GM23338 (cell line): Measurements from ENCODE around the gene FAM9C. TPM values are rescaled to one million over a fixed set of nuclear protein-coding genes. Genes with fewer than 3 reads are reported as not detected.

ENCODE experiments used
- ATAC-seq: fragments of 200-7000 bp; cut with Tn5 transposase; 3 replicates; pipeline ENCODE4 v1.9.1; 2020
- DNase-seq: peaks from one replicate; pipeline ENCODE4 v3.0.0-alpha.2; 2015; ENCODE audit warnings: low spot score
- H2AFZ ChIP-seq: fragments of 200-600 bp; sonication (generic); 2 replicates; pipeline ENCODE4 v1.8.0; 2016; ENCODE audit warnings: antibody characterized with exemption, mild to moderate bottlenecking, moderate library complexity
- H3F3A ChIP-seq: fragments of 200-600 bp; sonication (generic); replicated peaks from 2 replicates; pipeline ENCODE4 v1.8.0; 2017; ENCODE audit warnings: antibody characterized with exemption, mixed run types, low read depth
- H3K27ac ChIP-seq: fragments of 200-600 bp; sonication (generic); 2 replicates; pipeline ENCODE4 v1.6.1; 2016; ENCODE audit warnings: low read depth
- H3K27me3 ChIP-seq: fragments of 200-600 bp; sonication (generic); 2 replicates; pipeline ENCODE4 v1.8.0; 2016; ENCODE audit warnings: mild to moderate bottlenecking, mixed run types, moderate library complexity; ENCODE audit not compliant: insufficient read depth
- H3K36me3 ChIP-seq: fragments of 200-600 bp; sonication (generic); 2 replicates; pipeline ENCODE4 v1.8.0; 2016; ENCODE audit warnings: mild to moderate bottlenecking; ENCODE audit not compliant: insufficient read depth
- H3K4me1 ChIP-seq: fragments of 200-600 bp; sonication (generic); 2 replicates; pipeline ENCODE4 v1.8.0; 2016; ENCODE audit warnings: mild to moderate bottlenecking, moderate library complexity; ENCODE audit not compliant: insufficient read depth
- H3K4me2 ChIP-seq: fragments of 200-600 bp; sonication (generic); 2 replicates; pipeline ENCODE4 v1.7.1; 2017; ENCODE audit warnings: mixed run types
- H3K4me3 ChIP-seq: fragments of 200-600 bp; sonication (generic); 2 replicates; pipeline ENCODE4 v1.6.1; 2016; ENCODE audit warnings: mixed run types
- H3K79me2 ChIP-seq: fragments of 200-600 bp; sonication (generic); replicated peaks from 2 replicates; pipeline ENCODE4 v1.8.0; 2017; ENCODE audit warnings: mild to moderate bottlenecking; ENCODE audit not compliant: insufficient read depth
- H3K9me2 ChIP-seq: fragments of 200-600 bp; sonication (generic); 2 replicates; pipeline ENCODE4 v1.8.0; 2017; ENCODE audit not compliant: insufficient read depth
- H4K20me1 ChIP-seq: fragments of 200-600 bp; sonication (generic); replicated peaks from 2 replicates; pipeline ENCODE4 v1.8.0; 2017; ENCODE audit warnings: mild to moderate bottlenecking; ENCODE audit not compliant: insufficient read depth
- H3K27ac Mint-ChIP-seq: 2 replicates; pipeline ENCODE4 v1.8.0; 2020; ENCODE audit warnings: inconsistent platforms, mild to moderate bottlenecking, moderate library complexity, mixed read lengths
- H3K27me3 Mint-ChIP-seq: 3 replicates; pipeline ENCODE4 v1.8.0; 2022; ENCODE audit warnings: low read depth, mild to moderate bottlenecking, moderate library complexity, mixed read lengths, inconsistent platforms; ENCODE audit not compliant: insufficient read depth, poor library complexity
- H3K36me3 Mint-ChIP-seq: 3 replicates; pipeline ENCODE4 v1.8.0; 2021; ENCODE audit warnings: low read depth, mild to moderate bottlenecking, inconsistent platforms, moderate library complexity, mixed read lengths
- H3K4me1 Mint-ChIP-seq: 3 replicates; pipeline ENCODE4 v1.8.0; 2020; ENCODE audit warnings: mild to moderate bottlenecking, inconsistent platforms, mixed read lengths
- H3K4me3 Mint-ChIP-seq: 3 replicates; pipeline ENCODE4 v1.8.0; 2021; ENCODE audit warnings: moderate library complexity, mild to moderate bottlenecking, inconsistent platforms, mixed read lengths
- H3K9me3 Mint-ChIP-seq: 3 replicates; pipeline ENCODE4 v1.8.0; 2020; ENCODE audit warnings: moderate library complexity, mild to moderate bottlenecking, inconsistent platforms, mixed read lengths
- CREB1 ChIP-seq: fragments of 250-450 bp; sonication (Bioruptor Pico); IDR thresholded peaks from 2 replicates; pipeline ENCODE4 v1.5.0; 2020; ENCODE audit warnings: low read depth, mild to moderate bottlenecking, moderate library complexity
- EZH2 ChIP-seq: fragments of 200-600 bp; sonication (generic); IDR thresholded peaks from one replicate; pipeline ENCODE4 v1.8.0; 2017; ENCODE audit warnings: antibody characterized with exemption, mild to moderate bottlenecking, low read depth; ENCODE audit not compliant: unreplicated experiment
- EZH2phosphoT487 ChIP-seq: fragments of 200-600 bp; sonication (generic); IDR thresholded peaks from one replicate; pipeline ENCODE4 v1.8.1; 2018; ENCODE audit warnings: antibody characterized with exemption; ENCODE audit not compliant: unreplicated experiment
- JUNB ChIP-seq: IDR thresholded peaks from one replicate; pipeline ENCODE4 v1.6.1; 2016; ENCODE audit warnings: antibody characterized with exemption; ENCODE audit not compliant: unreplicated experiment
- NANOG ChIP-seq: IDR thresholded peaks from 2 replicates; pipeline ENCODE4 v1.6.1; 2016; ENCODE audit warnings: antibody characterized with exemption, borderline replicate concordance
- POLR2AphosphoS5 ChIP-seq: IDR thresholded peaks from 2 replicates; pipeline ENCODE4 v1.6.1; 2016; ENCODE audit warnings: antibody characterized with exemption, low read depth
- STAT1 ChIP-seq: IDR thresholded peaks from one replicate; pipeline ENCODE4 v1.6.1; 2016; ENCODE audit warnings: antibody characterized with exemption; ENCODE audit not compliant: unreplicated experiment
- ZNF114 ChIP-seq: fragments of 250-450 bp; sonication (Bioruptor Pico); IDR thresholded peaks from 2 replicates; pipeline ENCODE4 v1.5.0; 2020; ENCODE audit warnings: mild to moderate bottlenecking, moderate library complexity
- ZNF331 ChIP-seq: fragments of 250-450 bp; sonication (Bioruptor Pico); IDR thresholded peaks from 2 replicates; pipeline ENCODE4 v1.5.0; 2020; ENCODE audit warnings: low read depth, mild to moderate bottlenecking, moderate library complexity
- polyA plus RNA-seq: library from polyadenylated mRNA; unstranded; fragments of >200 nt; fragmentation: Nextera tagmentation; extraction: Ambion mirVana; gene quantifications from 2 replicates; pipeline ENCODE4 v1.2.1, GENCODE V29; 2016
- total RNA-seq: library from RNA; depleted of rRNA; stranded (reverse); fragments of >200 nt; shearing (Covaris generic); gene quantifications from 2 replicates; pipeline ENCODE4 v1.2.3, GENCODE V29; 2014
- TF ChIP-seq, protein P1 (sequence below): IDR thresholded peaks from one replicate; pipeline ENCODE4 v1.6.1; 2018; ENCODE audit warnings: antibody characterized with exemption; ENCODE audit not compliant: unreplicated experiment
- TF ChIP-seq, protein P2 (sequence below), 2 experiments: fragments of 200-600 bp in 1 of 2; sonication (generic) in 1 of 2; conservative IDR thresholded peaks; 2 replicates each; pipeline versions ENCODE4 v1.5.1 to v1.6.1; 2016 to 2017; ENCODE audit warnings: antibody characterized with exemption in 2 of 2, low read depth in 2 of 2, mild to moderate bottlenecking in 2 of 2, moderate library complexity in 1 of 2
- TF ChIP-seq, protein P3 (sequence below): IDR thresholded peaks from 2 replicates; pipeline ENCODE4 v1.6.1; 2016; ENCODE audit warnings: antibody characterized with exemption
- TF ChIP-seq, protein P4 (sequence below): fragments of 250-450 bp; sonication (Bioruptor Pico); IDR thresholded peaks from 2 replicates; pipeline ENCODE4 v1.5.0; 2020; ENCODE audit warnings: mild to moderate bottlenecking, moderate library complexity

Gene FAM9C
- total and polyA plus RNA-seq, 2 experiments from 2014 or later = 0.08 TPM; not detected in 1

DNA sequence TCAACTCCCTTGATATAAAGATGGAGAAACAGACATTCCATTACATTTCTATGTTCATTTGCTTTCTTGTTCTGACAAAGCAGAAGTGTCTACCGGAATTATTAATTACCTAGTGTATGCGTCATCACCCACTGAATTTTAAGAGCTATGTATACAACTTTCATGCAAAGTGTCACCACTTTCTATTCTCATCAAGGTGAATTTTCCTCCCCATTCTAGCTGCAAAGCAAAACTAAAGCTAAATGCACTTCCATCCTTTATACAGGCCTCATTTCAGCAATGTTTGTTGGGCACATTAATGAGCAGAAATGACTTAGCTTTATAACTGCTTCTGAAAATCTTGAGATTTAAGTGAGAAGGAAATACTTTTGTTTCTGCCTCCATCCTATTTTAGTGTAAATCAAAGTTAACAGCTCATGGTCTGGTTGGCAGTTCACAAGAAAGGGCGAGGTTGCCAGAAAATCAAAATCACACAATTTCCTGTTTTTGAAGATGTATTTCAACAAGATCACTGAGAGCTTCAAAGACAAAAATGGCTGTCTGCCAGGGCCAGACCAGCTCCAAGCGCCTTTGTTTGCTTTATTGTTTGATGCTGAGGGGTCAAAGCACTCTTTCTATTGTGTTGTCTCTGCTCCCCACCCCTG, 7.2 kb upstream of the FAM9C start:
- Mint-ChIP-seq H3K4me1 (no peaks in the 10 kb centered on the region), H3K36me3 (no peaks in the 10 kb centered on the region), H3K9me3 (peaks cover 5% of the 10 kb centered on the region; the same call in 2 of the 3 replicates), H3K4me3 (no peak overlapping the region), H3K27ac (no peak overlapping the region), H3K27me3 (no peaks in the 10 kb centered on the region)
- Histone ChIP-seq H3K36me3 (no peaks in the 10 kb centered on the region), H3K4me1 (no peaks in the 10 kb centered on the region), H3K4me2 (no peak overlapping the region), H3K9me2 (no peaks in the 10 kb centered on the region), H3F3A (no peaks in the 10 kb centered on the region), H3K4me3 (no peak overlapping the region), H4K20me1 (no peaks in the 10 kb centered on the region), H3K27ac (no peak overlapping the region), H3K79me2 (no peaks in the 10 kb centered on the region), H3K27me3 (no peaks in the 10 kb centered on the region), H2AFZ (no peak overlapping the region)
- DNase-seq = no peak
- no peak for TF ChIP-seq POLR2AphosphoS5
- TF ChIP-seq, protein P1, sequence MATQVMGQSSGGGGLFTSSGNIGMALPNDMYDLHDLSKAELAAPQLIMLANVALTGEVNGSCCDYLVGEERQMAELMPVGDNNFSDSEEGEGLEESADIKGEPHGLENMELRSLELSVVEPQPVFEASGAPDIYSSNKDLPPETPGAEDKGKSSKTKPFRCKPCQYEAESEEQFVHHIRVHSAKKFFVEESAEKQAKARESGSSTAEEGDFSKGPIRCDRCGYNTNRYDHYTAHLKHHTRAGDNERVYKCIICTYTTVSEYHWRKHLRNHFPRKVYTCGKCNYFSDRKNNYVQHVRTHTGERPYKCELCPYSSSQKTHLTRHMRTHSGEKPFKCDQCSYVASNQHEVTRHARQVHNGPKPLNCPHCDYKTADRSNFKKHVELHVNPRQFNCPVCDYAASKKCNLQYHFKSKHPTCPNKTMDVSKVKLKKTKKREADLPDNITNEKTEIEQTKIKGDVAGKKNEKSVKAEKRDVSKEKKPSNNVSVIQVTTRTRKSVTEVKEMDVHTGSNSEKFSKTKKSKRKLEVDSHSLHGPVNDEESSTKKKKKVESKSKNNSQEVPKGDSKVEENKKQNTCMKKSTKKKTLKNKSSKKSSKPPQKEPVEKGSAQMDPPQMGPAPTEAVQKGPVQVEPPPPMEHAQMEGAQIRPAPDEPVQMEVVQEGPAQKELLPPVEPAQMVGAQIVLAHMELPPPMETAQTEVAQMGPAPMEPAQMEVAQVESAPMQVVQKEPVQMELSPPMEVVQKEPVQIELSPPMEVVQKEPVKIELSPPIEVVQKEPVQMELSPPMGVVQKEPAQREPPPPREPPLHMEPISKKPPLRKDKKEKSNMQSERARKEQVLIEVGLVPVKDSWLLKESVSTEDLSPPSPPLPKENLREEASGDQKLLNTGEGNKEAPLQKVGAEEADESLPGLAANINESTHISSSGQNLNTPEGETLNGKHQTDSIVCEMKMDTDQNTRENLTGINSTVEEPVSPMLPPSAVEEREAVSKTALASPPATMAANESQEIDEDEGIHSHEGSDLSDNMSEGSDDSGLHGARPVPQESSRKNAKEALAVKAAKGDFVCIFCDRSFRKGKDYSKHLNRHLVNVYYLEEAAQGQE = no peak
- no peak for TF ChIP-seq EZH2
- TF ChIP-seq CREB1 (CRISPR knock-in tag) = no peak
- no peak for TF ChIP-seq STAT1
- no peak for TF ChIP-seq NANOG
- TF ChIP-seq, protein P2, sequence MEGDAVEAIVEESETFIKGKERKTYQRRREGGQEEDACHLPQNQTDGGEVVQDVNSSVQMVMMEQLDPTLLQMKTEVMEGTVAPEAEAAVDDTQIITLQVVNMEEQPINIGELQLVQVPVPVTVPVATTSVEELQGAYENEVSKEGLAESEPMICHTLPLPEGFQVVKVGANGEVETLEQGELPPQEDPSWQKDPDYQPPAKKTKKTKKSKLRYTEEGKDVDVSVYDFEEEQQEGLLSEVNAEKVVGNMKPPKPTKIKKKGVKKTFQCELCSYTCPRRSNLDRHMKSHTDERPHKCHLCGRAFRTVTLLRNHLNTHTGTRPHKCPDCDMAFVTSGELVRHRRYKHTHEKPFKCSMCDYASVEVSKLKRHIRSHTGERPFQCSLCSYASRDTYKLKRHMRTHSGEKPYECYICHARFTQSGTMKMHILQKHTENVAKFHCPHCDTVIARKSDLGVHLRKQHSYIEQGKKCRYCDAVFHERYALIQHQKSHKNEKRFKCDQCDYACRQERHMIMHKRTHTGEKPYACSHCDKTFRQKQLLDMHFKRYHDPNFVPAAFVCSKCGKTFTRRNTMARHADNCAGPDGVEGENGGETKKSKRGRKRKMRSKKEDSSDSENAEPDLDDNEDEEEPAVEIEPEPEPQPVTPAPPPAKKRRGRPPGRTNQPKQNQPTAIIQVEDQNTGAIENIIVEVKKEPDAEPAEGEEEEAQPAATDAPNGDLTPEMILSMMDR (conservative IDR thresholded peaks at IDR 0.05; ENCODE audit: low read depth in 2 of 2) = no peak
- no peak for TF ChIP-seq JUNB
- TF ChIP-seq, protein P3, sequence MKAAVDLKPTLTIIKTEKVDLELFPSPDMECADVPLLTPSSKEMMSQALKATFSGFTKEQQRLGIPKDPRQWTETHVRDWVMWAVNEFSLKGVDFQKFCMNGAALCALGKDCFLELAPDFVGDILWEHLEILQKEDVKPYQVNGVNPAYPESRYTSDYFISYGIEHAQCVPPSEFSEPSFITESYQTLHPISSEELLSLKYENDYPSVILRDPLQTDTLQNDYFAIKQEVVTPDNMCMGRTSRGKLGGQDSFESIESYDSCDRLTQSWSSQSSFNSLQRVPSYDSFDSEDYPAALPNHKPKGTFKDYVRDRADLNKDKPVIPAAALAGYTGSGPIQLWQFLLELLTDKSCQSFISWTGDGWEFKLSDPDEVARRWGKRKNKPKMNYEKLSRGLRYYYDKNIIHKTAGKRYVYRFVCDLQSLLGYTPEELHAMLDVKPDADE = no peak
- TF ChIP-seq, protein P4, sequence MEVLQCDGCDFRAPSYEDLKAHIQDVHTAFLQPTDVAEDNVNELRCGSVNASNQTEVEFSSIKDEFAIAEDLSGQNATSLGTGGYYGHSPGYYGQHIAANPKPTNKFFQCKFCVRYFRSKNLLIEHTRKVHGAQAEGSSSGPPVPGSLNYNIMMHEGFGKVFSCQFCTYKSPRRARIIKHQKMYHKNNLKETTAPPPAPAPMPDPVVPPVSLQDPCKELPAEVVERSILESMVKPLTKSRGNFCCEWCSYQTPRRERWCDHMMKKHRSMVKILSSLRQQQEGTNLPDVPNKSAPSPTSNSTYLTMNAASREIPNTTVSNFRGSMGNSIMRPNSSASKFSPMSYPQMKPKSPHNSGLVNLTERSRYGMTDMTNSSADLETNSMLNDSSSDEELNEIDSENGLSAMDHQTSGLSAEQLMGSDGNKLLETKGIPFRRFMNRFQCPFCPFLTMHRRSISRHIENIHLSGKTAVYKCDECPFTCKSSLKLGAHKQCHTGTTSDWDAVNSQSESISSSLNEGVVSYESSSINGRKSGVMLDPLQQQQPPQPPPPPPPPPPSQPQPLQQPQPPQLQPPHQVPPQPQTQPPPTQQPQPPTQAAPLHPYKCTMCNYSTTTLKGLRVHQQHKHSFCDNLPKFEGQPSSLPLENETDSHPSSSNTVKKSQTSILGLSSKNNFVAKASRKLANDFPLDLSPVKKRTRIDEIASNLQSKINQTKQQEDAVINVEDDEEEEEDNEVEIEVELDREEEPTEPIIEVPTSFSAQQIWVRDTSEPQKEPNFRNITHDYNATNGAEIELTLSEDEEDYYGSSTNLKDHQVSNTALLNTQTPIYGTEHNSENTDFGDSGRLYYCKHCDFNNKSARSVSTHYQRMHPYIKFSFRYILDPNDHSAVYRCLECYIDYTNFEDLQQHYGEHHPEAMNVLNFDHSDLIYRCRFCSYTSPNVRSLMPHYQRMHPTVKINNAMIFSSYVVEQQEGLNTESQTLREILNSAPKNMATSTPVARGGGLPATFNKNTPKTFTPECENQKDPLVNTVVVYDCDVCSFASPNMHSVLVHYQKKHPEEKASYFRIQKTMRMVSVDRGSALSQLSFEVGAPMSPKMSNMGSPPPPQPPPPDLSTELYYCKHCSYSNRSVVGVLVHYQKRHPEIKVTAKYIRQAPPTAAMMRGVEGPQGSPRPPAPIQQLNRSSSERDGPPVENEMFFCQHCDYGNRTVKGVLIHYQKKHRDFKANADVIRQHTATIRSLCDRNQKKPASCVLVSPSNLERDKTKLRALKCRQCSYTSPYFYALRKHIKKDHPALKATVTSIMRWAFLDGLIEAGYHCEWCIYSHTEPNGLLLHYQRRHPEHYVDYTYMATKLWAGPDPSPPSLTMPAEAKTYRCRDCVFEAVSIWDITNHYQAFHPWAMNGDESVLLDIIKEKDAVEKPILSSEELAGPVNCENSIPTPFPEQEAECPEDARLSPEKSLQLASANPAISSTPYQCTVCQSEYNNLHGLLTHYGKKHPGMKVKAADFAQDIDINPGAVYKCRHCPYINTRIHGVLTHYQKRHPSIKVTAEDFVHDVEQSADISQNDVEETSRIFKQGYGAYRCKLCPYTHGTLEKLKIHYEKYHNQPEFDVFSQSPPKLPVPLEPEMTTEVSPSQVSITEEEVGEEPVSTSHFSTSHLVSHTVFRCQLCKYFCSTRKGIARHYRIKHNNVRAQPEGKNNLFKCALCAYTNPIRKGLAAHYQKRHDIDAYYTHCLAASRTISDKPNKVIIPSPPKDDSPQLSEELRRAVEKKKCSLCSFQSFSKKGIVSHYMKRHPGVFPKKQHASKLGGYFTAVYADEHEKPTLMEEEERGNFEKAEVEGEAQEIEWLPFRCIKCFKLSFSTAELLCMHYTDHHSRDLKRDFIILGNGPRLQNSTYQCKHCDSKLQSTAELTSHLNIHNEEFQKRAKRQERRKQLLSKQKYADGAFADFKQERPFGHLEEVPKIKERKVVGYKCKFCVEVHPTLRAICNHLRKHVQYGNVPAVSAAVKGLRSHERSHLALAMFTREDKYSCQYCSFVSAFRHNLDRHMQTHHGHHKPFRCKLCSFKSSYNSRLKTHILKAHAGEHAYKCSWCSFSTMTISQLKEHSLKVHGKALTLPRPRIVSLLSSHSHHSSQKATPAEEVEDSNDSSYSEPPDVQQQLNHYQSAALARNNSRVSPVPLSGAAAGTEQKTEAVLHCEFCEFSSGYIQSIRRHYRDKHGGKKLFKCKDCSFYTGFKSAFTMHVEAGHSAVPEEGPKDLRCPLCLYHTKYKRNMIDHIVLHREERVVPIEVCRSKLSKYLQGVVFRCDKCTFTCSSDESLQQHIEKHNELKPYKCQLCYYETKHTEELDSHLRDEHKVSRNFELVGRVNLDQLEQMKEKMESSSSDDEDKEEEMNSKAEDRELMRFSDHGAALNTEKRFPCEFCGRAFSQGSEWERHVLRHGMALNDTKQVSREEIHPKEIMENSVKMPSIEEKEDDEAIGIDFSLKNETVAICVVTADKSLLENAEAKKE (CRISPR knock-in tag) = no peak
- TF ChIP-seq ZNF114 (CRISPR knock-in tag) = no peak
- TF ChIP-seq ZNF331 (CRISPR knock-in tag) = no peak
- TF ChIP-seq EZH2phosphoT487 = no peak
- ATAC-seq = no peak
